Hepatocyte (in vitro differentiated cells): ENCODE data around the gene OR2F2.

Experiments
- EZH2phosphoT487 ChIP-seq: fragments of 200-600 bp; sonication (generic); IDR thresholded peaks from one replicate; pipeline ENCODE4 v1.6.1; 2018; ENCODE audit warnings: antibody characterized with exemption, mild to moderate bottlenecking, low read depth, moderate library complexity; ENCODE audit not compliant: unreplicated experiment, severe bottlenecking
- TF ChIP-seq, protein P1 (sequence below): fragments of 200-600 bp; sonication (generic); IDR thresholded peaks from 2 replicates; pipeline ENCODE4 v1.5.1; 2016; ENCODE audit warnings: antibody characterized with exemption, mild to moderate bottlenecking; ENCODE audit not compliant: poor library complexity

DNA sequence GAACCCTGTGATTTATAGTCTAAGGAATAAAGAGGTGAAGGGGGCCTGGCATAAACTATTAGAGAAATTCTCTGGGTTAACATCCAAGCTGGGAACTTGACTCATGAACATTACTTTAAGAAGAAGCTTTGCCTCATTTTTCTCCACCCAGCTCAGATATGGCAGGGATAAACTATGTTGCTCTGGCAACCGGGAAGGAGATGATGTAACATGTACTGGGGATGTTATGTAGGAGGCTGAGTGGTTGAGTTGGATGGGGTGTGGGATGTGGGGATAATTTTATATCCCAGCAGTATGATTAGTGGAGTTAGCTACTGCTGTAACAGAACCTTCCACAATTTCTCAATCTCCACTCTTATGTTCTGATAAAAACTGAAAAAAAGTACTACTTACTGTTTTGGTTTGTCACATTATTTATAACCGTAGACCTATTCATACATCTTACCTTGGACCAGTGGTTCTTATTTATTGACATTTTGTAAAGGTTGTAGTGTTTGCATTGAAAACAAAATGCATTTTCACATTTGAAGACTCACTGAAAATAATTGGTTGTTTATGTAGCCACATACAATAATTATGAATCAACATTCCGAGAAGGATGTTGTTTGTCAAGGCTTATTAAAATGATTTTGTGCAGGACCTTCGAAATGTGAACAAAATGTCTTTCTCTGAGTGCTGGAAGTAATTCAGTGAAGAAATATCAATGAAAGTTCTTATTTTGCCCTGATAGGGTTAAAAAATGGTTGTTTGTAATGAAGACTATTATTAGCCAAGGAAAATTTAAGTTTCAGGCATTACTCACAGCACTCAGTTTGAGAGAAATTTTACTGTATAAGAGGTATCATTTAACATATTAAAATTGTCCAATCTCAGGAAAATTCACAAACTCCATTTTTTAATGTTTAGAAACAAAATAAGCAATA lies 1.3 kb downstream of the OR2F2 start:
- TF ChIP-seq, protein P1, sequence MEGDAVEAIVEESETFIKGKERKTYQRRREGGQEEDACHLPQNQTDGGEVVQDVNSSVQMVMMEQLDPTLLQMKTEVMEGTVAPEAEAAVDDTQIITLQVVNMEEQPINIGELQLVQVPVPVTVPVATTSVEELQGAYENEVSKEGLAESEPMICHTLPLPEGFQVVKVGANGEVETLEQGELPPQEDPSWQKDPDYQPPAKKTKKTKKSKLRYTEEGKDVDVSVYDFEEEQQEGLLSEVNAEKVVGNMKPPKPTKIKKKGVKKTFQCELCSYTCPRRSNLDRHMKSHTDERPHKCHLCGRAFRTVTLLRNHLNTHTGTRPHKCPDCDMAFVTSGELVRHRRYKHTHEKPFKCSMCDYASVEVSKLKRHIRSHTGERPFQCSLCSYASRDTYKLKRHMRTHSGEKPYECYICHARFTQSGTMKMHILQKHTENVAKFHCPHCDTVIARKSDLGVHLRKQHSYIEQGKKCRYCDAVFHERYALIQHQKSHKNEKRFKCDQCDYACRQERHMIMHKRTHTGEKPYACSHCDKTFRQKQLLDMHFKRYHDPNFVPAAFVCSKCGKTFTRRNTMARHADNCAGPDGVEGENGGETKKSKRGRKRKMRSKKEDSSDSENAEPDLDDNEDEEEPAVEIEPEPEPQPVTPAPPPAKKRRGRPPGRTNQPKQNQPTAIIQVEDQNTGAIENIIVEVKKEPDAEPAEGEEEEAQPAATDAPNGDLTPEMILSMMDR, result no peak
- TF ChIP-seq EZH2phosphoT487, result no peak
